GM12874 (cell line): Measurements from ENCODE around the gene CCDC73.
A peak's percentile ranks its signal among the peaks of the same experiment; 100 is the strongest.

Experiments used
- TF ChIP-seq, protein P1 (sequence below): IDR thresholded peaks from 2 replicates; pipeline ENCODE4 v1.5.1; 2011; ENCODE audit warnings: low read depth, mild to moderate bottlenecking, control low read depth, low read length, moderate library complexity; ENCODE audit not compliant: insufficient read depth

The CCDC73 gene

DNA sequence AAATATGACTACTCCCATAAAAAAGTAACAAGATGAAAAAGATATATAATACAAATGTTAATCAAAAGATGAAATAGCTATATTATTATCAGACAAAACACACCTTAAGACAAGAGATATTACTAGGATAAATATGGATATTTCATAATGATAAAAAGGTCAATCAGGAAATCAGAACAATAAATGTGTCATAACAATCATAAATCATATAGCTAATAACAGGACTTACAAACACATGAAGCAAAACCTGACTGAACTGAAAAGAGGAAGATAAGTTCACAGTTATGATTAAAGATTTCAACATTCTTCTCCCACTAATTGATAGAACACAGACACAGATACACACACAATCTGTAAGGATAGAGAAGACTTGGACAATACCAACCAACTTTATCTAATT is 163.6 kb downstream of the CCDC73 start:
- TF ChIP-seq, protein P1, sequence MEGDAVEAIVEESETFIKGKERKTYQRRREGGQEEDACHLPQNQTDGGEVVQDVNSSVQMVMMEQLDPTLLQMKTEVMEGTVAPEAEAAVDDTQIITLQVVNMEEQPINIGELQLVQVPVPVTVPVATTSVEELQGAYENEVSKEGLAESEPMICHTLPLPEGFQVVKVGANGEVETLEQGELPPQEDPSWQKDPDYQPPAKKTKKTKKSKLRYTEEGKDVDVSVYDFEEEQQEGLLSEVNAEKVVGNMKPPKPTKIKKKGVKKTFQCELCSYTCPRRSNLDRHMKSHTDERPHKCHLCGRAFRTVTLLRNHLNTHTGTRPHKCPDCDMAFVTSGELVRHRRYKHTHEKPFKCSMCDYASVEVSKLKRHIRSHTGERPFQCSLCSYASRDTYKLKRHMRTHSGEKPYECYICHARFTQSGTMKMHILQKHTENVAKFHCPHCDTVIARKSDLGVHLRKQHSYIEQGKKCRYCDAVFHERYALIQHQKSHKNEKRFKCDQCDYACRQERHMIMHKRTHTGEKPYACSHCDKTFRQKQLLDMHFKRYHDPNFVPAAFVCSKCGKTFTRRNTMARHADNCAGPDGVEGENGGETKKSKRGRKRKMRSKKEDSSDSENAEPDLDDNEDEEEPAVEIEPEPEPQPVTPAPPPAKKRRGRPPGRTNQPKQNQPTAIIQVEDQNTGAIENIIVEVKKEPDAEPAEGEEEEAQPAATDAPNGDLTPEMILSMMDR, result no peak

DNA sequence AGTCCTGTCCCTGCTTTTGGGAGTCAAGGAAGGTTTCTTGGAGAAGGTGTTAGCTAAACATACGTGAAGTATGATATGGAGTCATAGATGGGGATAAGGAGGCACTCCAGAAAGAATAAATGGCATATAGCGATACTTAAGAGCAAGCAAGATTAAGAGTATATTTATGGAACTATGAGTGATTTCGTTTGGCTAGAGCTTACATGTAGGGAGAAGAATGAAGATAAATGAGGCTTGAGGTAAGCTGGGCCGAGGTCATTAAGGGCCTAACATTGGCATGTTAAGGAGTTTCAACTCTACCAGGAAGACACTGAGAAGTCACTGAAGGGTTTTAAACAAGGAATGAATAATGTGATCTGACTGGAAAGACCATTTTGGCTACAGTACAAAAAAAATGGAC is 177.6 kb downstream of the CCDC73 start:
- TF ChIP-seq, protein P1, result no peak

DNA sequence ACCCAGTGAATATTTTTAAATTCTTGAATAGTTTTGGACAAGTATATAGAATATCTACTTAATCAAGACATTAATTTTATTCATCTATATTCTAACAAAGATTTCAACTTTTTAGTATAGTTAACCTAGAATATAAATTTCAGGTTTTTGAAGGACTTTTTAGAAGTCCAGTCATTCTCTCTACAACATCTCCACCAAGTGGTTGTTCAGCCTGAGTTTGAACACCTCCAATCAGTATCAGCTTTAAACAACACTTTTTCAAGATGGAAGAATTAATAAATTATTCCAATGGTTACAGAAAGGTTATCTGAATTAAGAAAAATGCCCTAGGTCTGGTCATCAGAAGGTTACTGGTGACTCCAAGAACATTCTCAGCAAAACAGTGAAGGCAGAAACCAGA is 179.0 kb downstream of the CCDC73 start:
- TF ChIP-seq, protein P1, result 0 out of 2 replicates have a peak, but pooled peaks have one; percentile 4

DNA sequence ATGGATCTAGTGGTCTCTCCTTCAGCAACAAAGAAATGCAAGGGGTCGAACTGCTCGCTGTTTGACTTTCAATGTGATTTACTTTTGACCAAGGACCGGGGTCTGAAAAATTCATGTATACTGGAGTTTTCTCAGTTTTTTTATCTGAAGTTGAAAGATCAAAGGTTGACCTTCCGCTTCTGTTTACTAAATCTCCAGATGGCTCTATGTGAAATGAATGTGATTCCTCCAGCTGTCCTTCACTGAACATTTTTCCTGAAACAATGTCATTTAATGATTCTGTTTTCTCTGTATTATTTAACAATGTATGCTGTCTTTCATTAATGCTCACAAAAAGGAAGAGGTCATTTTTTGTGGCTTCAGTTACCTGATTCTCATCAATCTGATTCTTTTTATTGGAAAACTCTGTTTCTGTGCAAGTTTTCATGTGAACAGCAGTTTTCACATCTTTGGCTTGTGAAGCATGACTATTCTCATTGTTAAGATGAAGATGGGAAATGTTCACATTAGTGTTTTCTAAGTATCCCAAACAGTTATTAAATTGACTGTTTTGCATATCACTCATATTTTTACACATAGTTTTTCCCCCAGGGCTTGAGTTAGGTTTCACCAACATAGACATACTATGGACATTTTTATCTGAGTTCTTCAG is 180.8 kb downstream of the CCDC73 start:
- TF ChIP-seq, protein P1, result no peak

DNA sequence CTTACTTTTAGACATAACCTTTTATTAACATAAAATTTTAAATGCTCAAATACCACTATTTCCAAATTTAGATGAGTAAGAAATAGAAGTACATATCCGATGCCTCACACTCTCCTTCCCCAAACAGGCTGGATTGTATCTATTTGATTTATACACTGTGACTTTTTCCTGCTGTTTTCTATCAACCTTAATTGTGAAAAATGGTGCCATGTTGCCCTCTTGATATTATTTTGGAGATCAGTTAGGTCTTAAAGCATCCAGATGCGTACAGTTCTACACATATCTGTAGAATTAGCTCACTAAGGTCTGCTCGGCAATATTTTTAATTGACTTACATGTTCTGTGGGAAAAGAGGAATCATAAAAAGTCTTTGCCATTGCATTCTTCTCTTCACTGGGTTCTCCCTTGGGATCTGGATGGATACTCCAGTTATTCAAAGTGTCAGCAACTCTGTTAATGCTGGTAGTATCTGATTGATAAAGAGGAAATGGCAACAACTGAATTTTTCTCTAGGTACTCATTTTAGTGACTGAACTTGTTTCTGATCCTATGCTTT is 183.6 kb downstream of the CCDC73 start:
- TF ChIP-seq, protein P1, result no peak

DNA sequence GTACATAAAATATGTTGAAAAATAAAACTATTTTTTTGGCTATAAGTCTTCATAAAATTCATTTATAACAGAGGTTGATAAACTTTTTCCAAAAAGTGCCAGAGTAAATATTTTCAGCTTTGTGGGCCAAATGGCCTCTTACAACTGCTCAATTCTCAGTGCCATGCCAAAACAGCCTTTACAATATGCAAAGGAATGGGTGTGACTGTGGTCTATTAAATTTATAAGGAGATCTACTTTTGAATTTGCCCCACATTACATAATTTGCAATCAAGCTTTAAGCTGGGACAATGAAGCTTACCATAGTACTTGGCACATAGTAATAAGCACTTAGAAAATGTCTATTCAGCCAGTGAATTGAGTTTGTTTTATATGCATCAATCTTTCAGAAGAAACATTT is 188.2 kb downstream of the CCDC73 start:
- TF ChIP-seq, protein P1, result no peak

DNA sequence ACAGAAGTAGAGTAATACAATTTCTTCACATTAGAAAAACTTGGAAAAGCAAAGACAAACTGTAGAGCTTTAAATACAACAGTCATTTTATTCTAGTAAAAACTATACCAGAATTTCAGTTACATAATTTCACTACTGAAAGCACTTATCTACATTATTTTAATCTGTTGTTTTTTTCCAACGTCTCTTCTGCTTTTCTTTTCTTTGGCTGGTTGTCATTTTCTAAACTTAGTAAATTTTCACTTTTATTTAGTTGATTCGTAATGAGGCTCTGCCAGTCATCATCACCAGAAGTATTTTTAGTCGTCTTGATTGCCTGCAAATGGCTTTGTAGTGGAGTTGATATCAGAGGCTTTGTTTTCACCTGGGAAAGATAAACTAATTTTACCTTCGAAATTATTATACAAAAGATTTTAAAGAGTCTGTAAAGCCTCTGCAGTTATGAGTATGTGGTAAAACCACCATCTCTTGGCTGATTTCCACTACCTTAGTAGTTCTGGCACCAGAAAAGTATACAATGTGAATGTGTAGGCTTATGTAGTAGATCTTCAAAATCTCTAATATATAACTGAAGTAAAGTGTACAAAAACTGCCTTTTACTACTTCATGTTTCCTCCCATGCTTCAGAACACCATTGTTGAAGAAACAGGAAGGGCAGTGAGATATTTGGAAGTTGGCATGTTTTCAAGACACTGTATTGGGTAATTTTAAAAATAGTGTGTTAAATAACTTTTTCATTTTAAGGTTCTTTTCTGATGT is 191.6 kb downstream of the CCDC73 start:
- TF ChIP-seq, protein P1, result no peak
